ENCODE measurements around the gene SF3A1.

SF3A1 gene

DNA sequence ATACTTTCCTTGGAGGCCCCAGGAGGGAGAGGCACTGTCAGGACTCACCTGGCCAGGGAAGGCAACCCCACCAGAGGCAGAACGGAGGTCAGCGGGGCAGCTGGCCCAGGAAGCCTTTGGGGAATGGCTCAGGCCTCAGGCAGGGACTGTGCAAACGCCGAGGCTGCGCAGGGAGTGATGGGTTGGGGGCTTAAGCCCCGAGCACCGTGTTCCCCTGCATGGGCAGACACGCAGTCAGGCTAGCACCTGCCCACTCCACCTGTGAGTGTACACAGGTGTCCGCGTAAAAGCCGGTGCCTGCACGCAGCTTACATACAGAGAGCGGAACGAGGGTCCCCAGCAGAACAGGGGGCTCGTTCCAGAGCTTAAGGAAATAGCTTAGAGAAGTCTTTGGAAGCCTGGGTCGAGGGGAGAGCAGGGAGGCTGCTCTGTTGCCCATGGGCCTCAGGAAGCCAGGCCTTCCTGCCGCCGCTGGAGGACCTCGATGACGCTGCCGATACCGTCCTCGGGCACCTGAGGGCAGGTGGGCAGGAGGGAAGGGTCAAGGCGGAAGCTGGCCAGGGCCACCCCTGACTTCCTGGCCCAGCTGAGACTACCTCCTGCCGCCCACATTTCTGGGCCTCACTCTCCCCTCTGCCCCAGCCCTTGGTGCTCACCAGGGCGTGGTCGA is 71.4 kb downstream of the SF3A1 start:
- no peak for DNase-seq

DNA sequence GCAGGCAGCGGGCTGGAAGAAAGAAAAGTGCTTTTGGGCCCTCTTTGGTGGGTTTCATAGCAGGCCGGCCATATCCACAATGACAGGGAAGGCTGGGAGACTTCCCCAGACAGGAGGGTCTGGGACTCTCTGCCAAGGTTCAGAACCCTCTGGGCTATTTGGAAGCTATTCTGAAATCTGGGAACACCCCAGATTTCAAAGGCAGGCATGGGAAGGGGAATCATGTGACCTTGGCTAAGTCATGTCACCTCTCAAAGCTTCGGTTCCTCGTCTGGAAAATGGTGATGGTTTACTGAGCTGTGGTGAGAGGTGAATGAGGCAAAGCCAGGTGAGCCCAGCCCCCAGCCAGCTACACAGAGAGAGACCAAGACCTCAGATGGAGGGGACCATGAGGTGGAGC is 72.0 kb downstream of the SF3A1 start:
- DNase-seq = no peak

DNA sequence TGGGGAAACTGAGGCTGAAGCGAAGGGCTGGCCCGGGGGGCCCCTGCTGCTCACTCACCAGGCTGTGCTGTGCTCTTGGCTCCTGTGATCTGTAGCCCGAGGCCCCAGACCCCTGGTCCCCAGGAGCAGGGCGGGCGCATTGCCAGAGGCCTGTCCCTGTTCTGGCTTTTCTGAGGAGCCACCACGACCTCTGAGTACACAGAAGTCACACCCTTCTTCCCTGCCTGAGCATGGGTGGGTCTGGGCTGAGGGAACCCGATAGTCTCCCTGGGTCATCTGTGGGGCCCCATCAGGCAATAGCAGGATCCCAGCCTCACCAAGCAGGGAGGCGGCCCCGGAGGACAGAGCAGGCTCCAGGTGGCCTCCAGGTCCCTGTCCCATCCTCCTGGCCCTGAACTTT is 72.5 kb downstream of the SF3A1 start:
- DNase-seq = no peak

DNA sequence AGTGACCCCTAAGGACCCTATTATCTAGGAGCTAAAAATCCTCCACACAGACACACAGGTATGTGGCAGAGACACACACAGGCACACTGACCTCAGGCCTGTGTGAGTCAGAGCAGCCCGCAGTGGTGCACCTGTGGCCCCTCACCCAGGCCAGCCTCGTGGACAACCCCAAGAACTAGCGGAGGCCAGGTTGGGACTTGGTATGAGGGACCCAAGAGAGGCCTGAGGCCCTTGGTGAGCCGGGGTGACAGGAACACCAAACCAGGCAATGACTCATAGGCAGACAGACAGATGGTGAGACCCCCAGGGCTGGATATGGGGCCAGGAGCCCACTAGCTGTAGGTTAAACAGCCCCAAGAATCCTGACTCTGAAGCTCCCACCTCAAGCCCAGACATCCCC is 73.4 kb downstream of the SF3A1 start:
- DNase-seq = no peak

DNA sequence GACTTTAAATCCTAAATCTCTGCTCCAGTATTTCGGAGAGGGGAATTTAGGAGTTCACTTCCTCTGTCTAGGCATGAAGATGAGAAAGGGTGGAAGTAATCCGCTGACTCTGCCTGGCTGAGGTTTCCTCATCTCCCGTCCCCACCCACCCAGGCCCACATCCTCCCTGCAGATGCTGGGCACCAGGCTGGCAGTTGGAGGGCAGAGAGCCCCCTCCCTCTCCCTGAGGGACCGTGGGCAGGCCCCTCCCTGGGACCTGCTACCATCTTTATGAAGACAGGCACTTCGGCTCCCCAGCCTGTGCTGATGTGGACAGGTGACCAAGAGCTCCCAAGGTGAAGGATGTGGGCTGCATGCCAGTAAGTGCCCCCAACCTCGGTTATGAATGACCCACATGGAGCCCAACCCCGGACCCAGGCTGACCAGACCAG is 74.1 kb downstream of the SF3A1 start:
- no peak for DNase-seq
